K562 (cell line): Measurements from ENCODE around the gene COL23A1. TPM values are rescaled to one million over a fixed set of nuclear protein-coding genes. Genes with fewer than 3 reads are reported as not detected.

Experiments used
- ATAC-seq: fragments of 200-7000 bp; cut with Tn5 transposase; 3 replicates; pipeline ENCODE4 v1.9.1; 2020; ENCODE audit warnings: moderate library complexity
- BruUV-seq: library from RNA; stranded (reverse); fragments of 400-500 nt; replicated peaks from 2 replicates; lab custom pipeline; 2021; lab: Mats Ljungman, UMichigan
- CTCF ChIA-PET: fragments of 300-600 bp; formaldehyde crosslinking; extraction: SDS; loops from one replicate; lab custom pipeline; 2021; ENCODE audit warnings: low intra/inter-chr PET ratio; lab: Yijun Ruan, JAX
- POLR2A ChIA-PET: fragments of 300-600, 350-650 bp; sonication (Branson Sonifier 250); formaldehyde crosslinking; extraction: SDS; loops from one replicate; lab custom pipeline; 2021; ENCODE audit warnings: antibody characterized with exemption, inconsistent platforms; lab: Yijun Ruan, JAX
- DNase-seq, 4 experiments: peaks; one replicate each; pipeline versions ENCODE4 v3.0.0 to v3.0.0-alpha.2; 2011 to 2018; ENCODE audit warnings: low spot score in 3 of 4, mixed read lengths in 3 of 4; ENCODE audit errors: extremely low read depth in 1 of 4
- FAIRE-seq: peaks from 2 replicates; lab custom pipeline; 2011; peaks lifted over from hg19 to GRCh38; lab: Jason Lieb, UNC
- H2AFZ ChIP-seq: 2 replicates; pipeline ENCODE4 v1.6.0; 2011; ENCODE audit warnings: low read depth, low read length, control low read depth, inconsistent platforms
- H3K27ac ChIP-seq: fragments of 200-600 bp; 3 replicates; pipeline ENCODE4 v1.8.0; 2011; ENCODE audit warnings: low read depth, mild to moderate bottlenecking, control low read depth, inconsistent platforms, low read length, moderate library complexity, mixed read lengths; ENCODE audit errors: extremely low read depth
- H3K27me3 ChIP-seq, 2 experiments: fragments of 300-600 bp in 1 of 2; 2 replicates in 1 of 2; 3 replicates in 1 of 2; pipeline versions ENCODE4 v1.6.0 to v1.8.0; 2011; ENCODE audit warnings: inconsistent platforms in 2 of 2, low read length in 2 of 2, mild to moderate bottlenecking in 1 of 2, mixed read lengths in 1 of 2, moderate library complexity in 1 of 2; ENCODE audit not compliant: control insufficient read depth in 2 of 2, insufficient read depth in 2 of 2
- H3K36me3 ChIP-seq: fragments of 300-600 bp; 3 replicates; pipeline ENCODE4 v1.8.0; 2011; ENCODE audit warnings: mild to moderate bottlenecking, low read length, inconsistent platforms; ENCODE audit not compliant: control insufficient read depth, insufficient read depth
- H3K4me1 ChIP-seq, 2 experiments: fragments of 200-600 bp in 1 of 2; replicated peaks in 1 of 2; 2 replicates in 1 of 2; 3 replicates in 1 of 2; pipeline versions ENCODE4 v1.5.1 to v1.8.0; 2011; ENCODE audit warnings: inconsistent platforms in 2 of 2, low read length in 2 of 2, mild to moderate bottlenecking in 1 of 2, mixed read lengths in 1 of 2, moderate library complexity in 1 of 2; ENCODE audit not compliant: control insufficient read depth in 2 of 2, insufficient read depth in 2 of 2
- H3K4me2 ChIP-seq: 2 replicates; pipeline ENCODE4 v1.6.1; 2011; ENCODE audit warnings: low read length, control low read depth, inconsistent platforms, mixed read lengths; ENCODE audit not compliant: insufficient read depth
- H3K4me3 ChIP-seq: fragments of 200-600 bp; sonication (generic), shearing (Covaris generic); 2 replicates; pipeline ENCODE4 v1.5.1; 2016; ENCODE audit warnings: control low read depth, inconsistent platforms
- H3K79me2 ChIP-seq: fragments of 200-600 bp; 3 replicates; pipeline ENCODE4 v1.8.0; 2011; ENCODE audit warnings: low read length, inconsistent platforms; ENCODE audit not compliant: control insufficient read depth, insufficient read depth
- H3K9ac ChIP-seq, 2 experiments: 2 replicates each; pipeline versions ENCODE4 v1.6.0 to v1.6.1; 2011; ENCODE audit warnings: low read depth in 2 of 2, low read length in 2 of 2, control low read depth in 1 of 2, inconsistent platforms in 1 of 2, mild to moderate bottlenecking in 1 of 2, mixed read lengths in 1 of 2; ENCODE audit not compliant: insufficient read depth in 1 of 2
- H3K9me1 ChIP-seq: one replicate; pipeline ENCODE4 v1.6.0; 2011; ENCODE audit warnings: inconsistent platforms, mild to moderate bottlenecking, low read length, moderate library complexity; ENCODE audit not compliant: control insufficient read depth, insufficient read depth
- H3K9me3 ChIP-seq: replicated peaks from 2 replicates; pipeline ENCODE4 v1.5.1; 2011; ENCODE audit warnings: low read depth, low read length, inconsistent platforms; ENCODE audit not compliant: control insufficient read depth, insufficient read depth
- H4K20me1 ChIP-seq: replicated peaks from 2 replicates; pipeline ENCODE4 v1.6.1; 2011; ENCODE audit warnings: low read length, inconsistent platforms, mixed read lengths; ENCODE audit not compliant: control insufficient read depth, insufficient read depth
- CREB3L1 ChIP-seq: fragments of 450-650 bp; IDR thresholded peaks from 2 replicates; pipeline ENCODE4 v1.6.1; 2014; ENCODE audit warnings: low read depth, mild to moderate bottlenecking, moderate library complexity, borderline replicate concordance
- ELF1 ChIP-seq: fragments of 200-800 bp; sonication (Bioruptor generic); IDR thresholded peaks from 2 replicates; pipeline ENCODE4 v1.6.1; 2016; ENCODE audit warnings: missing genetic modification characterization, missing compliant biosample characterization
- HES1 ChIP-seq: fragments of 450-650 bp; IDR thresholded peaks from 2 replicates; pipeline ENCODE4 v1.6.1; 2016; ENCODE audit warnings: low read depth, mild to moderate bottlenecking, moderate library complexity
- HMGXB4 ChIP-seq: sonication (generic); formaldehyde crosslinking; IDR thresholded peaks from 2 replicates; pipeline ENCODE4 v1.8.1; 2023; ENCODE audit warnings: mild to moderate bottlenecking, missing genetic modification reagents
- HNRNPUL1 ChIP-seq: fragments of 200-400 bp; formaldehyde crosslinking; IDR thresholded peaks from 2 replicates; pipeline ENCODE4 v1.6.1; 2017; ENCODE audit warnings: low read length
- PCBP1 ChIP-seq: fragments of 200-400 bp; formaldehyde crosslinking; IDR thresholded peaks from 2 replicates; pipeline ENCODE4 v1.6.1; 2018; ENCODE audit warnings: mild to moderate bottlenecking, low read depth, low read length; ENCODE audit not compliant: poor library complexity, severe bottlenecking
- SMAD1 ChIP-seq: fragments of 150-350 bp; IDR thresholded peaks from 2 replicates; pipeline ENCODE4 v1.6.1; 2014; ENCODE audit warnings: low read length, low read depth; ENCODE audit not compliant: partially characterized antibody
- SMARCC2 ChIP-seq: fragments of 450-650 bp; IDR thresholded peaks from 2 replicates; pipeline ENCODE4 v1.6.1; 2017; ENCODE audit warnings: antibody characterized with exemption, moderate library complexity, mild to moderate bottlenecking, low read depth
- ZBTB43 ChIP-seq: sonication (generic); formaldehyde crosslinking; IDR thresholded peaks from 2 replicates; pipeline ENCODE4 v1.8.0; 2023; ENCODE audit warnings: mild to moderate bottlenecking, missing genetic modification reagents
- ZFP91 ChIP-seq: sonication (generic); formaldehyde crosslinking; IDR thresholded peaks from 2 replicates; pipeline ENCODE4 v1.8.0; 2022; ENCODE audit warnings: mild to moderate bottlenecking, missing genetic modification reagents
- WGBS: fragments of 100-300 bp; shearing (Covaris generic); methylation state at CpG from one replicate; pipeline ENCODE4 v1.1.6; 2016; ENCODE audit warnings: low coverage, mixed read lengths; ENCODE audit not compliant: insufficient coverage; ENCODE audit errors: missing lambda C conversion rate; 5-methylcytosine and 5-hydroxymethylcytosine counted together
- in situ Hi-C: fragments of 300-500 bp; cut with MboI; formaldehyde crosslinking; loops from 4 replicates; pipeline ENCODE4 v1.15.0; 2018; ENCODE audit warnings: inconsistent platforms, mixed read lengths
- intact Hi-C: fragments of 100-400 bp; cut with micrococcal nuclease; formaldehyde crosslinking; loops from 2 replicates; pipeline ENCODE4 v1.14.2; 2022
- polyA plus RNA-seq, 8 experiments: library from polyadenylated mRNA; depleted of rRNA in 4 of 8; stranded (reverse) in 5 of 8; unstranded in 3 of 8; fragments of >200 nt; fragmentation: Nextera tagmentation in 2 of 8; fragmentation: Illumina TruSeq in 1 of 8; extraction: Ambion mirVana in 2 of 8; extraction: Trizol in 1 of 8; gene quantifications; 2 replicates each; pipeline versions ENCODE4 v1.2.1 to v1.2.3, GENCODE V29; 2011 to 2014; ENCODE audit warnings: inconsistent platforms in 1 of 8, missing spikeins in 1 of 8
- total RNA-seq, 7 experiments: library from RNA; depleted of rRNA in 6 of 7; stranded (reverse); fragments of >200 nt in 6 of 7; fragmentation: Illumina TruSeq in 2 of 7; extraction: Trizol in 2 of 7; gene quantifications; 2 replicates each; pipeline versions ENCODE4 v1.2.1 to v1.2.3, GENCODE V29; 2011 to 2021; ENCODE audit warnings: low replicate concordance in 1 of 7

COL23A1 gene
- total and polyA plus RNA-seq, 9 of the 15 experiments (the other 6 are each of a cell fraction or from before 2014, with no cell fraction given) = 0.09 TPM; not detected in 8

GRCh38 chr5:178371362-178372111 is 218.7 kb downstream of the COL23A1 start:
- 18% methylated on average over 23 of the region's 24 CpGs for WGBS
- in situ Hi-C loops = no loop called here
- H3K27me3 ChIP-seq = peaks cover 18 to 69% of the 10 kb centered on the region in 2 experiments; a peak in 4 of 5 replicates

More at GRCh38 chr5:178371362-178372111, 218.7 kb downstream of the COL23A1 start:
- Histone ChIP-seq H3K4me1 (peaks cover 0 to 4% of the 10 kb centered on the region in 2 experiments; a peak in 1 of 5 replicates), H3K4me2 (no peak overlapping the region), H3K9me1 (no peaks in the 10 kb centered on the region), H3K4me3 (no peak overlapping the region), H3K36me3 (no peaks in the 10 kb centered on the region), H4K20me1 (no peaks in the 10 kb centered on the region), H3K79me2 (no peaks in the 10 kb centered on the region), H3K9me3 (no peaks in the 10 kb centered on the region), H3K9ac (no peak overlapping the region), H3K27ac (no peak overlapping the region), H2AFZ (no peak overlapping the region)
- TF ChIP-seq HES1 = no peak
- TF ChIP-seq ZFP91 = no peak
- TF ChIP-seq ELF1 (tag) = no peak
- no peak for TF ChIP-seq PCBP1
- no peak for TF ChIP-seq CREB3L1
- TF ChIP-seq HNRNPUL1 = no peak
- no peak for TF ChIP-seq SMAD1
- no peak for TF ChIP-seq ZBTB43 (CRISPR knock-in tag)
- TF ChIP-seq SMARCC2 = no peak
- no peak for TF ChIP-seq HMGXB4 (CRISPR knock-in tag)
- ATAC-seq = no peak
- ChIA-PET CTCF (no interaction called here), POLR2A (interaction anchor here (0.5 to 1.5 kb wide), 2 partner anchors 11 to 61 kb away, joined by 3 read pairs; no protein-coding TSS in a partner anchor)
- no peak for DNase-seq
- BruUV-seq = no TSS peak
- no peak for FAIRE-seq
- intact Hi-C loops = no loop called here
